B cell (primary cell): ENCODE measurements around the gene NUDT3.

Source experiments
- EZH2 ChIP-seq: IDR thresholded peaks from 2 replicates; pipeline ENCODE4 v1.6.1; 2012; ENCODE audit warnings: borderline replicate concordance, low read depth, mild to moderate bottlenecking, moderate library complexity, low read length; ENCODE audit not compliant: insufficient read depth, poor library complexity, severe bottlenecking
- TF ChIP-seq, protein P1 (sequence below): fragments of 200-600 bp; IDR thresholded peaks from one replicate; pipeline ENCODE4 v1.8.0; 2022; ENCODE audit warnings: antibody characterized with exemption, mild to moderate bottlenecking

- TF ChIP-seq, protein P1, sequence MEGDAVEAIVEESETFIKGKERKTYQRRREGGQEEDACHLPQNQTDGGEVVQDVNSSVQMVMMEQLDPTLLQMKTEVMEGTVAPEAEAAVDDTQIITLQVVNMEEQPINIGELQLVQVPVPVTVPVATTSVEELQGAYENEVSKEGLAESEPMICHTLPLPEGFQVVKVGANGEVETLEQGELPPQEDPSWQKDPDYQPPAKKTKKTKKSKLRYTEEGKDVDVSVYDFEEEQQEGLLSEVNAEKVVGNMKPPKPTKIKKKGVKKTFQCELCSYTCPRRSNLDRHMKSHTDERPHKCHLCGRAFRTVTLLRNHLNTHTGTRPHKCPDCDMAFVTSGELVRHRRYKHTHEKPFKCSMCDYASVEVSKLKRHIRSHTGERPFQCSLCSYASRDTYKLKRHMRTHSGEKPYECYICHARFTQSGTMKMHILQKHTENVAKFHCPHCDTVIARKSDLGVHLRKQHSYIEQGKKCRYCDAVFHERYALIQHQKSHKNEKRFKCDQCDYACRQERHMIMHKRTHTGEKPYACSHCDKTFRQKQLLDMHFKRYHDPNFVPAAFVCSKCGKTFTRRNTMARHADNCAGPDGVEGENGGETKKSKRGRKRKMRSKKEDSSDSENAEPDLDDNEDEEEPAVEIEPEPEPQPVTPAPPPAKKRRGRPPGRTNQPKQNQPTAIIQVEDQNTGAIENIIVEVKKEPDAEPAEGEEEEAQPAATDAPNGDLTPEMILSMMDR = no peak
- no peak for TF ChIP-seq EZH2
These were observed 54.1 kb downstream of the NUDT3 start for GRCh38 chr6:34338377-34338776.
